ENCODE measurements around the gene ZCCHC14. TPM values are rescaled to one million over a fixed set of nuclear protein-coding genes. Genes with fewer than 3 reads are reported as not detected.

ZCCHC14 gene
- total and polyA plus RNA-seq, 4 donors: 6.6 to 42.5 (median 27.8) TPM

- Histone ChIP-seq H3K27ac (ENCODE audit: low read depth in 1 of 2, low read length in 2 of 2) (no peak overlapping the region), H3K4me3 (ENCODE audit: low read length in 2 of 2) (no peak overlapping the region), H3K36me3 (ENCODE audit: control insufficient read depth in 1 of 2, insufficient read depth in 2 of 2, low read length in 1 of 2) (peaks cover 0 to 2% of the 10 kb centered on the region in 2 donors), H3K27me3 (ENCODE audit: control insufficient read depth in 1 of 2, insufficient read depth in 2 of 2, low read length in 1 of 2) (no peaks in the 10 kb centered on the region), H3K9me3 (ENCODE audit: control insufficient read depth, low read length) (no peaks in the 10 kb centered on the region), H3K4me1 (ENCODE audit: control insufficient read depth in 1 of 2, insufficient read depth in 2 of 2, low read length in 2 of 2) (no peaks in the 10 kb centered on the region)
- no peak for DNase-seq
- WGBS, 2 donors: 94 to 95% methylated on average over 22 of the region's 22 CpGs
- intact Hi-C loops (cut with DNase I): no loop called here
- no peak for ATAC-seq (ENCODE audit: low FRiP score)
Measured at GRCh38 chr16:87434146-87434667, 58.6 kb downstream of the ZCCHC14 start.

- DNase-seq: no peak
- WGBS, 2 donors: 87 to 88% methylated on average over 15 of the region's 15 CpGs
- Histone ChIP-seq H3K27ac (ENCODE audit: low read depth in 1 of 2, low read length in 2 of 2) (no peak overlapping the region), H3K9me3 (ENCODE audit: control insufficient read depth, low read length) (no peaks in the 10 kb centered on the region), H3K27me3 (ENCODE audit: control insufficient read depth in 1 of 2, insufficient read depth in 2 of 2, low read length in 1 of 2) (no peaks in the 10 kb centered on the region), H3K4me3 (ENCODE audit: low read length in 2 of 2) (no peak overlapping the region), H3K4me1 (ENCODE audit: control insufficient read depth in 1 of 2, insufficient read depth in 2 of 2, low read length in 2 of 2) (no peaks in the 10 kb centered on the region), H3K36me3 (ENCODE audit: control insufficient read depth in 1 of 2, insufficient read depth in 2 of 2, low read length in 1 of 2) (peaks cover 0 to 2% of the 10 kb centered on the region in 2 donors)
- no peak for ATAC-seq (ENCODE audit: low FRiP score)
- intact Hi-C loops (cut with DNase I): no loop called here
Measured at GRCh38 chr16:87432330-87432915, 60.4 kb downstream of the ZCCHC14 start.

- Histone ChIP-seq H3K36me3 (ENCODE audit: control insufficient read depth in 1 of 2, insufficient read depth in 2 of 2, low read length in 1 of 2) (peaks cover 0 to 2% of the 10 kb centered on the region in 2 donors), H3K27ac (ENCODE audit: low read depth in 1 of 2, low read length in 2 of 2) (no peak overlapping the region), H3K4me3 (ENCODE audit: low read length in 2 of 2) (no peak overlapping the region), H3K27me3 (ENCODE audit: control insufficient read depth in 1 of 2, insufficient read depth in 2 of 2, low read length in 1 of 2) (no peaks in the 10 kb centered on the region), H3K9me3 (ENCODE audit: control insufficient read depth, low read length) (no peaks in the 10 kb centered on the region), H3K4me1 (ENCODE audit: control insufficient read depth in 1 of 2, insufficient read depth in 2 of 2, low read length in 2 of 2) (no peaks in the 10 kb centered on the region)
- intact Hi-C loops (cut with DNase I): no loop called here
- ATAC-seq (ENCODE audit: low FRiP score): no peak
- no peak for DNase-seq
- WGBS, 2 donors: 72% methylated on average over 7 of the region's 7 CpGs
Measured at GRCh38 chr16:87431926-87432325, 60.9 kb downstream of the ZCCHC14 start.

- DNase-seq (no peak), ATAC-seq (ENCODE audit: low FRiP score) (no peak)
- H3K36me3 ChIP-seq (ENCODE audit: control insufficient read depth in 1 of 2, insufficient read depth in 2 of 2, low read length in 1 of 2): peaks cover 0 to 3% of the 10 kb centered on the region in 2 donors
- intact Hi-C loops (cut with DNase I): no loop called here
- 81 to 87% methylated on average over 18 of the region's 18 CpGs for WGBS, 2 donors
- no peak overlapping the region for H3K4me3 ChIP-seq (ENCODE audit: low read length in 2 of 2)
- H3K4me1 ChIP-seq (ENCODE audit: control insufficient read depth in 1 of 2, insufficient read depth in 2 of 2, low read length in 2 of 2): no peaks in the 10 kb centered on the region
- no peaks in the 10 kb centered on the region for H3K27me3 ChIP-seq (ENCODE audit: control insufficient read depth in 1 of 2, insufficient read depth in 2 of 2, low read length in 1 of 2)
- no peak overlapping the region for H3K27ac ChIP-seq (ENCODE audit: low read depth in 1 of 2, low read length in 2 of 2)
- no peaks in the 10 kb centered on the region for H3K9me3 ChIP-seq (ENCODE audit: control insufficient read depth, low read length)
Measured at GRCh38 chr16:87426423-87427215, 66.2 kb downstream of the ZCCHC14 start.

GRCh38 chr16:87425941-87426340 is 66.9 kb downstream of the ZCCHC14 start:
- WGBS, 2 donors: 90 to 91% methylated on average over 12 of the region's 12 CpGs
- ATAC-seq (ENCODE audit: low FRiP score): no peak
- Histone ChIP-seq H3K4me3 (ENCODE audit: low read length in 2 of 2) (no peak overlapping the region), H3K4me1 (ENCODE audit: control insufficient read depth in 1 of 2, insufficient read depth in 2 of 2, low read length in 2 of 2) (no peaks in the 10 kb centered on the region), H3K36me3 (ENCODE audit: control insufficient read depth in 1 of 2, insufficient read depth in 2 of 2, low read length in 1 of 2) (peaks cover 0 to 3% of the 10 kb centered on the region in 2 donors), H3K27me3 (ENCODE audit: control insufficient read depth in 1 of 2, insufficient read depth in 2 of 2, low read length in 1 of 2) (no peaks in the 10 kb centered on the region), H3K9me3 (ENCODE audit: control insufficient read depth, low read length) (no peaks in the 10 kb centered on the region), H3K27ac (ENCODE audit: low read depth in 1 of 2, low read length in 2 of 2) (no peak overlapping the region)
- DNase-seq: no peak
- intact Hi-C loops (cut with DNase I): no loop called here

- Histone ChIP-seq H3K36me3 (ENCODE audit: control insufficient read depth in 1 of 2, insufficient read depth in 2 of 2, low read length in 1 of 2) (peaks cover 0 to 2% of the 10 kb centered on the region in 2 donors), H3K4me3 (ENCODE audit: low read length in 2 of 2) (no peak overlapping the region), H3K4me1 (ENCODE audit: control insufficient read depth in 1 of 2, insufficient read depth in 2 of 2, low read length in 2 of 2) (no peaks in the 10 kb centered on the region), H3K9me3 (ENCODE audit: control insufficient read depth, low read length) (no peaks in the 10 kb centered on the region), H3K27me3 (ENCODE audit: control insufficient read depth in 1 of 2, insufficient read depth in 2 of 2, low read length in 1 of 2) (no peaks in the 10 kb centered on the region), H3K27ac (ENCODE audit: low read depth in 1 of 2, low read length in 2 of 2) (no peak overlapping the region)
- intact Hi-C loops (cut with DNase I): no loop called here
- DNase-seq (no peak), ATAC-seq (ENCODE audit: low FRiP score) (no peak)
- WGBS, 2 donors: 78 to 79% methylated on average over 12 of the region's 12 CpGs
Measured at GRCh38 chr16:87424266-87424665, 68.6 kb downstream of the ZCCHC14 start.

- H3K9me3 ChIP-seq (ENCODE audit: control insufficient read depth, low read length): no peaks in the 10 kb centered on the region
- WGBS, 2 donors: 95% methylated on average over 15 of the region's 15 CpGs
- no peaks in the 10 kb centered on the region for H3K27me3 ChIP-seq (ENCODE audit: control insufficient read depth in 1 of 2, insufficient read depth in 2 of 2, low read length in 1 of 2)
- peaks cover 0 to 2% of the 10 kb centered on the region in 2 donors for H3K36me3 ChIP-seq (ENCODE audit: control insufficient read depth in 1 of 2, insufficient read depth in 2 of 2, low read length in 1 of 2)
- DNase-seq (no peak), ATAC-seq (ENCODE audit: low FRiP score) (no peak)
- no peaks in the 10 kb centered on the region for H3K4me1 ChIP-seq (ENCODE audit: control insufficient read depth in 1 of 2, insufficient read depth in 2 of 2, low read length in 2 of 2)
- intact Hi-C loops (cut with DNase I): no loop called here
- H3K4me3 ChIP-seq (ENCODE audit: low read length in 2 of 2): no peak overlapping the region
- no peak overlapping the region for H3K27ac ChIP-seq (ENCODE audit: low read depth in 1 of 2, low read length in 2 of 2)
Measured at GRCh38 chr16:87423429-87423828, 69.4 kb downstream of the ZCCHC14 start.

GRCh38 chr16:87422106-87422505 is 70.7 kb downstream of the ZCCHC14 start:
- H3K27me3 ChIP-seq (ENCODE audit: control insufficient read depth in 1 of 2, insufficient read depth in 2 of 2, low read length in 1 of 2): no peaks in the 10 kb centered on the region
- intact Hi-C loops (cut with DNase I): no loop called here
- DNase-seq (no peak), ATAC-seq (ENCODE audit: low FRiP score) (no peak)
- H3K4me1 ChIP-seq (ENCODE audit: control insufficient read depth in 1 of 2, insufficient read depth in 2 of 2, low read length in 2 of 2): no peaks in the 10 kb centered on the region
- H3K4me3 ChIP-seq (ENCODE audit: low read length in 2 of 2): no peak overlapping the region
- 95% methylated on average over 11 of the region's 11 CpGs for WGBS, 2 donors
- H3K27ac ChIP-seq (ENCODE audit: low read depth in 1 of 2, low read length in 2 of 2): no peak overlapping the region
- H3K9me3 ChIP-seq (ENCODE audit: control insufficient read depth, low read length): no peaks in the 10 kb centered on the region
- peaks cover 0 to 2% of the 10 kb centered on the region in 2 donors for H3K36me3 ChIP-seq (ENCODE audit: control insufficient read depth in 1 of 2, insufficient read depth in 2 of 2, low read length in 1 of 2)

Data from aorta (tissue), 5 donors.